Mucosa of descending colon (tissue), 3 donors: ENCODE results near the gene SEPTIN8. TPM values are rescaled to one million over a fixed set of nuclear protein-coding genes. Genes with fewer than 3 reads are reported as not detected.

ENCODE experiments used
- ATAC-seq: fragments of 200-7000 bp; cut with Tn5 transposase; one replicate; pipeline ENCODE4 v1.9.1; 2020; ENCODE audit warnings: mild to moderate bottlenecking, moderate library complexity
- DNase-seq, 3 donors: peaks; one replicate each; pipeline ENCODE4 v3.0.0-alpha.2; 2020
- H3K36me3 ChIP-seq: fragments of 200-600 bp; one replicate; pipeline ENCODE4 v1.8.0; 2021; ENCODE audit warnings: low read depth, mild to moderate bottlenecking
- H3K4me1 ChIP-seq: fragments of 200-600 bp; one replicate; pipeline ENCODE4 v1.8.0; 2021; ENCODE audit warnings: low read depth, mild to moderate bottlenecking
- H3K4me3 ChIP-seq: fragments of 200-600 bp; one replicate; pipeline ENCODE4 v1.8.0; 2021; ENCODE audit warnings: mild to moderate bottlenecking
- H3K9me3 ChIP-seq: fragments of 200-600 bp; one replicate; pipeline ENCODE4 v1.8.0; 2021; ENCODE audit warnings: mild to moderate bottlenecking
- CTCF ChIP-seq: fragments of 200-600 bp; IDR thresholded peaks from one replicate; pipeline ENCODE4 v1.8.0; 2022; ENCODE audit warnings: antibody characterized with exemption, mild to moderate bottlenecking
- intact Hi-C, 2 donors: fragments of 100-400 bp; cut with DNase I in 1 of 2; cut with micrococcal nuclease in 1 of 2; formaldehyde crosslinking; loops; one replicate each; pipeline versions ENCODE4 v1.11.0 to v1.11.1; 2022; cut with DNase I, micrococcal nuclease
- total RNA-seq, 3 donors: library from RNA; stranded (reverse); fragmentation: NEBNext Ultra II Directional in 2 of 3; extraction: Animal tissue kit (Norgen Biotek cat#: 25700) in 2 of 3; gene quantifications; one replicate each; pipeline versions ENCODE4 v1.2.1 to v1.2.4, GENCODE V29; 2021 to 2023
- donor health status: DM: no; HTN: no; CAD: no; lungs with moderate emphysema.
- donor health status: DM: no; HTN: no; CAD: no.
- donor health status: DM: no; HTN: yes; CAD: no.

SEPTIN8 gene
- total RNA-seq, 3 donors from 2014 or later: 49.9 to 64.7 (median 61.1) TPM

GRCh38 chr5:132751971-132752580, 25.0 kb downstream of the SEPTIN8 start:
- no peaks in the 10 kb centered on the region for H3K4me1 ChIP-seq
- intact Hi-C loops: no loop called here
- DNase-seq (no peak), ATAC-seq (no peak)
- no peak for TF ChIP-seq CTCF
- no peaks in the 10 kb centered on the region for H3K36me3 ChIP-seq
- H3K9me3 ChIP-seq: no peaks in the 10 kb centered on the region
- H3K4me3 ChIP-seq: no peak overlapping the region

- H3K9me3 ChIP-seq: no peaks in the 10 kb centered on the region
- no peak overlapping the region for H3K4me3 ChIP-seq
- no peaks in the 10 kb centered on the region for H3K36me3 ChIP-seq
- intact Hi-C loops: no loop called here
- TF ChIP-seq CTCF: no peak
- DNase-seq (no peak), ATAC-seq (no peak)
- H3K4me1 ChIP-seq: no peaks in the 10 kb centered on the region
These were observed 25.6 kb downstream of the SEPTIN8 start for GRCh38 chr5:132751444-132751843.

- Histone ChIP-seq H3K4me3 (no peak overlapping the region), H3K36me3 (no peaks in the 10 kb centered on the region), H3K9me3 (no peaks in the 10 kb centered on the region), H3K4me1 (no peaks in the 10 kb centered on the region)
- intact Hi-C loops: no loop called here
- DNase-seq (no peak), ATAC-seq (no peak)
- no peak for TF ChIP-seq CTCF
These were observed 26.4 kb downstream of the SEPTIN8 start for GRCh38 chr5:132750471-132751230.

- ATAC-seq (no peak), DNase-seq (no peak)
- no peaks in the 10 kb centered on the region for H3K4me1 ChIP-seq
- no peak for TF ChIP-seq CTCF
- H3K4me3 ChIP-seq: no peak overlapping the region
- H3K36me3 ChIP-seq: no peaks in the 10 kb centered on the region
- no peaks in the 10 kb centered on the region for H3K9me3 ChIP-seq
- intact Hi-C loops: no loop called here
These were observed 27.5 kb downstream of the SEPTIN8 start for GRCh38 chr5:132749506-132749905.

- H3K9me3 ChIP-seq: no peaks in the 10 kb centered on the region
- no peak for ATAC-seq
- H3K4me1 ChIP-seq: no peaks in the 10 kb centered on the region
- H3K36me3 ChIP-seq: no peaks in the 10 kb centered on the region
- TF ChIP-seq CTCF: no peak
- no peak for DNase-seq
- intact Hi-C loops: no loop called here
- H3K4me3 ChIP-seq: no peak overlapping the region
These were observed 28.5 kb downstream of the SEPTIN8 start for GRCh38 chr5:132748522-132749000.
